Esophagus muscularis mucosa (tissue), 3 donors: ENCODE measurements around the gene MAEA.

Source experiments
- CTCF ChIP-seq, 3 experiments: fragments of 200-600 bp in 2 of 3; fragments of 450-650 bp in 1 of 3; sonication (generic) in 2 of 3; IDR thresholded peaks; one replicate each; pipeline ENCODE4 v1.5.1; 2017 to 2019; ENCODE audit warnings: antibody characterized with exemption in 3 of 3, mild to moderate bottlenecking in 2 of 3, moderate library complexity in 1 of 3
- POLR2A ChIP-seq: fragments of 450-650 bp; IDR thresholded peaks from one replicate; pipeline ENCODE4 v1.6.1; 2017; ENCODE audit warnings: antibody characterized with exemption, moderate library complexity, mild to moderate bottlenecking, low read depth
- POLR2AphosphoS5 ChIP-seq, 2 donors: sonication (generic); formaldehyde crosslinking; IDR thresholded peaks; one replicate each; pipeline ENCODE4 v1.6.1; 2017; ENCODE audit warnings: antibody characterized with exemption in 2 of 2

- TF ChIP-seq POLR2AphosphoS5 (IDR thresholded peaks at IDR 0.05) (no peak), POLR2A (no peak), CTCF (IDR thresholded peaks at IDR 0.05) (no peak)
Measured at GRCh38 chr4:1381181-1381621, 91.5 kb downstream of the MAEA start.
